NCI-H524 (cell line): ENCODE measurements around the gene CRYBG1.
A peak's percentile ranks its signal among the peaks of the same experiment; 100 is the strongest.

Source experiments
- DNase-seq, 2 experiments: peaks; one replicate each; lab custom pipeline; 2025; lab: John Stamatoyannopoulos, UW

Gene CRYBG1, protein sequence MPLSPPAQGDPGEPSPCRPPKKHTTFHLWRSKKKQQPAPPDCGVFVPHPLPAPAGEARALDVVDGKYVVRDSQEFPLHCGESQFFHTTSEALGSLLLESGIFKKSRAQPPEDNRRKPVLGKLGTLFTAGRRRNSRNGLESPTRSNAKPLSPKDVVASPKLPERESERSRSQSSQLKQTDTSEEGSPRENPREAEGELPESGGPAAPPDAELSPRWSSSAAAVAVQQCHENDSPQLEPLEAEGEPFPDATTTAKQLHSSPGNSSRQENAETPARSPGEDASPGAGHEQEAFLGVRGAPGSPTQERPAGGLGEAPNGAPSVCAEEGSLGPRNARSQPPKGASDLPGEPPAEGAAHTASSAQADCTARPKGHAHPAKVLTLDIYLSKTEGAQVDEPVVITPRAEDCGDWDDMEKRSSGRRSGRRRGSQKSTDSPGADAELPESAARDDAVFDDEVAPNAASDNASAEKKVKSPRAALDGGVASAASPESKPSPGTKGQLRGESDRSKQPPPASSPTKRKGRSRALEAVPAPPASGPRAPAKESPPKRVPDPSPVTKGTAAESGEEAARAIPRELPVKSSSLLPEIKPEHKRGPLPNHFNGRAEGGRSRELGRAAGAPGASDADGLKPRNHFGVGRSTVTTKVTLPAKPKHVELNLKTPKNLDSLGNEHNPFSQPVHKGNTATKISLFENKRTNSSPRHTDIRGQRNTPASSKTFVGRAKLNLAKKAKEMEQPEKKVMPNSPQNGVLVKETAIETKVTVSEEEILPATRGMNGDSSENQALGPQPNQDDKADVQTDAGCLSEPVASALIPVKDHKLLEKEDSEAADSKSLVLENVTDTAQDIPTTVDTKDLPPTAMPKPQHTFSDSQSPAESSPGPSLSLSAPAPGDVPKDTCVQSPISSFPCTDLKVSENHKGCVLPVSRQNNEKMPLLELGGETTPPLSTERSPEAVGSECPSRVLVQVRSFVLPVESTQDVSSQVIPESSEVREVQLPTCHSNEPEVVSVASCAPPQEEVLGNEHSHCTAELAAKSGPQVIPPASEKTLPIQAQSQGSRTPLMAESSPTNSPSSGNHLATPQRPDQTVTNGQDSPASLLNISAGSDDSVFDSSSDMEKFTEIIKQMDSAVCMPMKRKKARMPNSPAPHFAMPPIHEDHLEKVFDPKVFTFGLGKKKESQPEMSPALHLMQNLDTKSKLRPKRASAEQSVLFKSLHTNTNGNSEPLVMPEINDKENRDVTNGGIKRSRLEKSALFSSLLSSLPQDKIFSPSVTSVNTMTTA (N-terminal part only)

DNA sequence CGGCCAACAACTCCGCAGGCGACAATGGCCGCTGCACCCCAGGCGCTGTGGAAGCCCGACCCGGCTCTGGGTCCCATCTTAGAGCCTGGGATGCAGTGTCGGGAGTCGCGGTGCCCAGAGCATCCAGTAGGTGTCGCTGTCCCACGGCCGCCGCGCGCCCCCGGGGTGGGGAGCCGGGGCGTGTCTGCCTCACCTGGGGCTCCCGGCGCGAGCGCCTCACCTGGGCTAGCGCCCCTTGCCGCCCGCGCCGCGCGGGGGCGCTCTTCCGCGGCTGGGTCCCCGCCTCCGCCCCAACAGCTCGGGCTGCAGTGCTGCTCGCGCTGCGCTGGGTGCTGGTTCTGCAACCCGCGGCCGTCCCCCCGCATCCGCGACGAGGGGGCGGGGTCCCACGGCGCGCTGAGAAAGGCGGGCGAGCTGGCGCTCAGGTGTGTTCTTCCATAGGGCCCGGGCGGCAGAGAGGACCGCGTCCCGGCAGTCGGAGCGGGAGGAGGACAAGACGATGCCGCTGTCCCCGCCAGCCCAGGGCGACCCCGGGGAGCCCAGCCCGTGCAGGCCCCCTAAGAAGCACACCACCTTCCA is at the start of gene CRYBG1:
TSS of gene CRYBG1 (plus strand) at position 308 of the 579 bp plus-strand sequence. CDS start at position 500, 192 bp downstream.
- no peak for DNase-seq

DNA sequence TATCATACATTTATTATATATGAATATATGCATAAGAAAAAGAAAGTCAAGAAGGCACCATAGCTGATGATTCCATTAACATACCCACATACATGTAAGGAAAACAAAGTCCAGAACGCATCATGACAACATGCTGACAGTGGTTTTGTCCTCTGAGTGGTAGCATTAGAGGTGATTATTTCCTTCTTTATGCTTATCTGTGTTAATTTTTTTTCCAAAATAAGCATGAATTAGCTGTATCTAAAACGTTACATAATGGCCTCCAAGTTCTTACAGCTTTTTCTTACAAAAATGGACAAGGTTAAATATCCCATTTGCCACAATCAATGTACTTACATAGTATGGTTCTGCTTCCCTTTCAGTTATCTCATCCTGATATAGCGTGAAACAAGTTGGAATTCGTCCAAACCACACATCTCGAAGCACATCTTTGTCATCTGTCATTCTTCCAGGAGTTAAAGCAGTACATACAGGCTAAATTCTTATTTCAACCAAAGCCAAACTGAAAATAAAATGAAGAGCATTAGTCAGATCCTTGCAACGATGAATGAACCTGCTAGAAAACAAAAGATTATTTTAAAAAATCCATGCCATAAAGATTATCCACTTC is 44.6 kb upstream of the CRYBG1 start:
- no peak for DNase-seq

DNA sequence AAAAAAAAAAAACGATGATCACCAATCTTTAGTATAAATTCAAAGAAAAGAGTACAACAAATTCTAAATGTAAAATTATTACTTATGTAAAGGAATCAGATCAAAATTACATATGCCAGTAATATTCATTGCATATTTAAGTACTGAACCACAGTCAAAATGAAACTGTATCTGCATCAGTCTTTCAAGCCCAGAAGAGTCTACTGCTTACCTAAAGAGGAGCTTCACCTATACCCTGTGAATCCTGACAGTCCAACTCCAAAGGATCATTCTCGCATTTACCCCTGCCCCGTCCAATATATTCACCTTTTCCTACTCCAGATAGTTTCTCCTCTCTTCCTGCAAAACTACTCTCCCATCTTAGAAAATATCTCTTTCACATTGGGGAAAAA is 44.1 kb upstream of the CRYBG1 start:
- no peak for DNase-seq

DNA sequence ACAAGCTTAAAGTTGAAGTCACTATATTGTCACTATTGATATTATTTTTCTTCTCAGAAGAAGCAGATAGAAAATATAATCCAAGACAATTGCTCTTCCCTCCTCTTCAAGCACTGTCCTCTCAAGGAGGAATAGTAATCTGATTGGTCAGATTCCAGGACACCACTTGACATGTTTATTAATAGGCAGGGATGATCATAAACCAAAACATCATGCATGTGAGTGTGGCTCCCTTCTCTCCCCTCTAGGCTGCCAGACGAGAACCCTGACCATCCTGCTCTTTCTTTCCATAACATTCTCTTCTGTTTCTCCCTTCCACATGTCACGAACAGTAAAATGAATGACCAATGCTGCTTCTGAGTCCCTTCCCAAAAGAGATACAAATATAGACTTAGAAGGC is 42.5 kb upstream of the CRYBG1 start:
- no peak for DNase-seq

DNA sequence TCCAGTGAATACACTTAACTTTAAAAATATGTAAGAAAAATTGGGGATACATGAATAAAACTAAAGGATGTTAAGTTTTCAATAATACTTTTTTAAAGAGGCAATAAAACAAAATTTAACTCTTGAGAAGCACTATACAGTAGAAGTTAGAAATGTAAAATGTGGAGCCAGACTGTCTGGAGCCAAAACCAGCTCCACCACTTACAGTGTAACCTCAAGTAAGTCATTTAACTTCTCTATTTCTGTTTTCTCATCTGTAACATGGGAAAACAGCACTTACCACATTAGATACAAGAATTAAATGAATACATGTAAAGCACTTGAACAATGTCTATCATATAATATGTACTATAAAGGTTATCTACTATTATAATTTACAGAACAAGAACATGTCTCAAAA is 41.7 kb upstream of the CRYBG1 start:
- DNase-seq = no peak

DNA sequence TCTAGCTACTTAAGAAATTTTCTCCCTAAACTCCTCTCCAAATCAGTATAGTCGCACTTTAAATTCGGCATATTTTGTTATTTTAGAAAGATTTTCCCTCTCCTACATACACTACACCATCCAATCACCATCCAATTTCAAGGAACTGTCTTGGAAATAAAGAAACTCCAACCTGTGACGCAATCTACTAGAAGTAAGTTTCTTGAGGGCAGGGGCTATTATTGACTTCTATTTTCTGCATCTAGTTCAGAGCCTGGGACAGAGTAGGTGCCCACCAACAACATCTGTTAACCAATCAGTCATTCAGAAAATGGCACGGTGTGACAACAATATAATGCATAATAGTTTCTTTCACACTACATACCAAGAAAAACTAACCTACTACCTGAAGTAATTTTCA is 38.6 kb upstream of the CRYBG1 start:
- DNase-seq = no peak

DNA sequence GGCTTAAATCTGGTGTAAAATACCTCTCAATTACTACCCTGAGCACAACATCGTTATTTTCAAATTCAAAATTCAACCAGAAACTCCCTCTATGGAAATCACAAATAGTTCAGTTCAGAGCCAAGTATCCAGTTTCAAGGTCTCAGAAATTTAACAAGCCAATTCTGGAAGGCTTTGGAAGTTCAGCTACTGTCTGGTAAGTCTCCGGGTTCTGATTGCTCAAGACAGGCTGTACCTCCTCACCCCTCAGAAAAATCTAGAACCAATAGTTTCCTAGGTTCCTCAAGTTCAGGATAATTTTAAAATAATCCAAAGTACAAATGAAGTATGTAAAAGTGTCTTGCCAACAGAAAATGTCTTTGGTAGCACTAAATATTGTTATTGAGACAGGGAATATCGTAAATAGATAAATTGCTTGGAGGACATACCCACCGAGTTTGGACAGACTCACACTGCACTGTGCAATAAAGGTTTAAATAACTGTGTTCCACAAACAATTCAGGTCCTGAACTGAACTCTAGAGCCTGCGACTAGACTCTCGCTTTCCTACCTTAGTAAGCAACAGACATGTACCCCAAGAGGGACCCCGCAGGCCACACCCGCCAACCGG is 35.7 kb upstream of the CRYBG1 start:
- DNase-seq = peak in 1 of 2 experiments; percentile 5

DNA sequence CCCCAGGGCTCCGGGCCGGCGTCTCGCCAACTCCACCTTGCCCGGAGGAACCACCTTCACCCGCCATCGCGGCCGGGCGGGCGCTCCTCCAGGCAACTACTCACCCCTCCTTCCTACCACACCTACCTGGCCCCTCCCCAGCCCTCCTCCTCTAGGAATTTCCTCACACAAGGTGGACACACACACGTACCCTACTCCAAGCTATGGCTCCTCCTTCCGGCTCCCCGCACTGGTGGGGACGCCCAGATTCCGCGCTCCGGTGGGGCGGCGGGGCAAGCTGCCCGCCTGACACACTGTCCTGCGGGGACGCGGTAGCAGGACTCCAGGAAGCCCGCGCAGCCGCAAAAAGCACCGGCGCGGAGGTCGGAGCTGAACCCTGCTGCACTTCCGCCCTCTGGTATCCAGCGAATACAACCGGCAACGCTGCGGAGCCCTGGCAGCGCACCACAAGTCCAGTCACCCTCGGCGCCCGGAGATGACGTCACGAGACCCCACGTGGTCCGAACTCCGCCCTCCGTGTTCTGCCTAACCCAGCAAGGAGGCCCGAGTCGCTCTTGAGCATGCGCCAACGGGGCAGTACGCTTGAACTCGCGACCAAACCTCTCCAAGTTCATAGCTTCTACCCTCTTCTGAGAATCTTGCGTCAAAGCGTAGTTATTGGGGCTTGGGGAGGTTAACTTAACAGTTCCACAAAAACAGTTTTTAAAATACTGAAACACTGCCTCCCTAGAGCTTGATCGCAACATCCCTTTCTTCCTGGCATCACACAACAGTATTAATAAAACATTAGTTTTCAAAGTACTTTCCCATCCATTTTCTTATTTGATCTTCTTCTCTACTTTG is 35.0 kb upstream of the CRYBG1 start, which contains the start of gene ATG5:
TSS of gene ATG5 (minus strand) at position 425 of the 843 bp plus-strand sequence. CDS start 9,552 bp downstream, outside the sequence.
- DNase-seq = peak; percentile 97 to 99

DNA sequence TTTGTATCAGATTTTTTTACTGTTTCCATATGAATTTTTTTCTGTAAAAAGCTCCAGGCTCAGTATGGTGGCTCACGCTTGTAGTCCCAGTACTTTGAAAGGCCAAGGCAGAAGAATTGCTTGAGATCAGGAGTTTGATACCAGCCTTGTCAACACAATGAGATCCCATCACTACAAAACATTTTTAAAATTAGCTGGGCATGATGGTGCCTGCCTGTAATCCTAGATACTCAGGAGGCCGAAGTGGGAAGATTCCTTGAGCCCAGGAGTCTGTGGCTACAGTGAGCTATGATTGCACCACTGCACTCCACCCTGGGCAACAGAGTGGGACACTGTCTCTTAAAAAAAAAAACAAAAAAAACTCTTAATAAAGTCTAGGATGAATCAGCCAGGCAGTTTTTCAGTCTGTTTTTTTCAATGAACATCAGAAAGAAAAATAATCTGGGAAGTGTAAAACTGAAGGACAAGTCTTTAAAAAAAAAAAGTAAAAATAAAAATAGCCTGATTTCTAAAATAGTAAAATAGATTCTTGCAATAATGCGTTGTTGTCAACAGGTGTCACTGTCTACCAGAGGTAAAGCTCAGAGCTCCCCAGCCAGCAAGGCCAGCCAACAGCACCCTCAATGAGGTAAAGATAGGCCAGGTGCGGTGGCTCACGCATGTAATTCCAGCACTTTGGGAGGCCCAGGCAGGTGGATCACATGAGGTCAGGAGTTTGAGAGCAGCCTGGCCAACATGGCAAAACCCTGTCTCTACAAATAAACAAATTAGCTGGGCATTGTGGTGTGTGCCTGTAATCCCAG is 25.7 kb upstream of the CRYBG1 start:
- DNase-seq = peak in 1 of 2 experiments; percentile 49

DNA sequence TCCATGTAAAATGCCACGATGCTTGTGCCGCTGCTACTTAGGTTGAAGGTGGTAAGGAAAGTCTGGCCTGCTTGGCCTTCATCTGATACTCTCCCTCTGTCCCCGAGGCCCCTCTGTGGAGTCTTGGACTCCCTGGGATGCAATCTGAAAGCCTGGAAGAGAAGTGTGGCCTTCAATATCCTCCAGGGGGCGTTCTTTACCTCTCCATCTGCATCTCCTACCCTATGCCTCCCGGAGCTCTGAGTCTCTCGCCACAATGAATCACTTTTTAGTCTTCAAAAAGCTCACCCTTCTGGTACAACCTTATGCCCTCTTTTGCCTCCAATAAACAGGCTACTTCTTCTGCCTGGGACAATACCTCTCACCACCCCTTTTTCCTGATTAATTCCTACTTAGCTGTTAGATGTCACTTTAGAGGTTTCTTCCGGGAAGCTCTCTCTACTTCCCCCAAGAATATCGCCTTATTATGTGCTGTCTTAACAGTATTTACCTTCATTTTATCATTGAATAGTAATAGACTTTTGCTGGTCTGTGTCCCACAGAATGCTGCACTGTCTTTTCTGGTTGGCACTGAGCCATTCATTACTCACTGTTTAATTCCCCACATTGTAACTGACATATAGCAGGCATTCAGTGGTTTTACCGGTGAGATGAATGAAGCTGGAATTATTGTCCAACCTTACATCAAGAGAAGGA is 21.0 kb upstream of the CRYBG1 start:
- DNase-seq = peak; percentile 58 to 77

DNA sequence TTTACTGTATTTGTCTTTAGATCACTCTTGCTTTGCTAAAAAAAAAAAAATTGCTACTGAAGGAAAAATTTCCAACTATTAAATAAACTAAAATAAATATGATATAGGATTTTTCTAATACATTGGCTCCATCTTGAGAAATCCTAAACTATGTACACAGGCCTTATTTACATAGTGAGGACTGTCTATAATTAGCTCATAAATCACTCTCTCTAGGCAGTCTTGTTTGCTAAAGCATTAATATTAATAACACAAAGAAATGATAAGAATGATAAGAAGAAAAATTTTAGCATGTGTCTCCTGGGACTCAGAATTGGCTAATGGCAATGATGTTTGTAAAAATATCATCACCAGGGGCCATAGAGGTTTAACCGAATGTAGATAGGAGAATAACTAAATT is 13.3 kb upstream of the CRYBG1 start:
- DNase-seq = no peak

DNA sequence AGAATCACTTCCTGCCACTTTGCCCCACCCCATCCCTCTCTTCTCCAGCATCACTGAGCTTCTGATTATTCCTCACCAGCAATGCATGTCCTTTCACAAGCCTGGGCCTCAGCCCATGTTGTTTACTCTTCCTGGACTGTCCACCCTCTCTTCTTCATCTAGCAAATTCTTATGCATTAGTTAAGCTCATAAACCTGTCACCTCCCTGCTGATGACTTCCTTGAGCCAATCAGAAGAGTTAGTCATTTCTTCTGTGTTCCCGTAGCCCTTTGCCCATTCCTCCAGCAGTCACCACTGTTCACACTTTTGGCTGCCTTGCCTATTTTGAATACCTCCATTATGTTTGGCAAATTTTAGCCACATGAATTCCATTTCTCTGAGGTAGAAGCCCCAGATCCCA is 4.1 kb upstream of the CRYBG1 start:
- DNase-seq = no peak

DNA sequence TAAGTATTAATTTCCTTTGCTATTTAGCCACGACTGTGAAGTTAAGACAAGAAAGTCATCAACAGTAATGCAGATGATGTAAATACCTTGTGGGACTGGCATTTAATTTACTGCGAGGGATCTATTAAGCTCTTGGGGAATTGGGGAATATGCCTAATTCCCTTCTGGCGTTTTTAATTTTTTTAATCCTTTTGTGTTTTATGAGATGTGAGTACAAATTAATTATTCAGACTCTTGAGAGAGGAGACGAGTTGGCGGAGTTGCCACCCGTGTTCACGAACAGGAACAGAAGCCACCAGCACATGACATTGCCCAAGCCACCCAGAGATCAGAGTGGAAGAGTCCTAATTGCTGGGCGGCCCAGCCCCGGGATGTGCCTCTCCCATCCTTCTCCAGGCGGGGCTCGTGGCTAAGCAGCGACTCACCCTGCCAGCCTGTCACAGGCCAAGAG is 533 bp upstream of the CRYBG1 start:
- peak; percentile 73 to 89 for DNase-seq

DNA sequence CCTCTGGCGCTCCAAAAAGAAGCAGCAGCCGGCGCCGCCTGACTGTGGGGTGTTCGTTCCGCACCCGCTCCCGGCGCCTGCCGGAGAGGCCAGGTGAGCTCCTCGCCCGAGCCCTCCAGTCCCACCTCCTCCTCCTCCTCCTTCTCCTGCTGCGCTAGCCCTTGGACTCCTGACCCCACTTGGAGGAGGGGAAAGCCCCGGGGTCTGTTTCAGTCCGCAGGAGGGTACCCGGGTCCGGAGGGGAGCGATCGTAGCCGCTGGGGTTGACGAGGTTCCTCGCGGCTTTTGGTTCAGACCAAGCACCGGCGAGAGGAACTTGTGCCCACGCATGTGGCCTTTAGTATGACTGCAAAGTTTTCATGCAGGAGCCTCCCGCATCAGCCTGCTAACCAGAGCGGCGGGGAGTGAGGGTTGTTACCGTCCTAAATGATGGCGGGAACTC is 493 bp downstream of the CRYBG1 start:
- no peak for DNase-seq

DNA sequence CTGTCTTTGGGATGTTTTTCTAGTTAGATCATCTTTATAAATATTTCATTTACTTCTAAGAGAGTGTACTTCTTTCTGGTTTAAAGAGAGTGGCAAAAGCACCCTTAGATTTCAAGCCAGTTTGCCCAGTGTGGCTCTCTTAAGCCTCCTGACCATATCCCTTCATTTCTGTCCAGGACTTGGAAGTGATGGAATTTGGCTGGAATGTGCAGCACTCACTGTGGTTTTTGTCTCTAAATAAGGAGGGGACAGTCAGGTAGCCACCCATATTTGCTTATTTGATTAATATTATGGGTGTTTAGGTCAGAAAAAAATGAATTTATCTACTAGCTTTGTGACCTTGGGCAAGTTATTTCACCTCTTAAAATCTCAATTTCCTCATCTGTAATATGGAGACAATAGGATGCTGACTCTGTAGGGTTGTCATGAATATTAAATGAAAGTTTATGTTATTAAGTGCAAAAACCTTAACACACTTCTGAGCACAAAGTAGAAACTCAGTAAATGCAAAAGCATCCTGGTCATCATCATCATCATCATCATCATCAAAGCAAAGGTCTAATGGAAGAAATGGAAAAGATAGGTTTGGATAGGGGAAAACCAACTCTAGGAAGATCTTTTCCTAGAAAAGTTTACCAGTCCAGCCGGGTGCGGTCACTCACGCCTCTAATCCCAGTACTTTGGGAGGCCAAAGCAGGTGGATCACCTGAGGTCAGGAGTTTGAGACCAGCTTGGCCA is 3.1 kb downstream of the CRYBG1 start:
- no peak for DNase-seq

DNA sequence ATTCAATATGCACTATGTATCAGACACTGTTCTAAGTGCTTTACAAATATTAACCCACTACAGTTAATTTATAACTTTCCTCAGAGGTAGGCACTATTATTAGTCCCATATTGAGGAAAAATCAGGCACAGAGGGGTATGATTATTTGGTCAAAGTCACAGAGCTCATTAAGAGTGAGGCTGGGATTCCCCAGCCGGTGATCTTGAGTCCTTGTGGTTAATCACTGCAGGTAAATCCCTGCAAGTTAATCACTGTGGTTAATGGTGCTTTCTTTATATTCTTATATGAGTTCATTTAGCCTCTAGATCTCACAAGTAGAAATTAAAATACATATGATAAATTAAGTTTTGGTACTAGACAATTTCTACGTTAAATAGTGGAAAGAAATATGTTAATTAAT is 9.2 kb downstream of the CRYBG1 start:
- no peak for DNase-seq

DNA sequence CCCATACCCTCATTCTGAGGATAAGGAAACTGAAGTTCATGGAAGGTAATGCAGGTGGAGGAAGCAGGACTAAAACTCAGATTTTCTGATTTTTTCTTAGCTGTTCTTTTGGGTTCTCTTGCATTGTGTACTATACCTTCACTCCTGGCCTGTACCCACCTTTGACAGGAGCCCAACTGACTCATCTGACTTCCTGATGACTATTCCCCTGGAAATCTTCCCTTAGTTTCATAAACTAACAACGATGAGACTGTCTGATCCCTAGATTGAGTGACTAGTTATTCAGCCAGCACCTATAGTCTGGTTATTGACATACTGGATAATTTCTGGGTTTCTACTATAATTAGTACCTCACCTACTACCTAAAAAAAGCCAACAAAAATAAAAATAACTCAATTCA is 10.1 kb downstream of the CRYBG1 start:
- no peak for DNase-seq
